Type B pancreatic cell (in vitro differentiated cells): ENCODE results near the gene FMR1. TPM values are rescaled to one million over a fixed set of nuclear protein-coding genes. Genes with fewer than 3 reads are reported as not detected.

Source experiments
- DNase-seq: peaks from one replicate; pipeline ENCODE4 v3.0.0; 2021; ENCODE audit warnings: mixed read lengths; ENCODE audit not compliant: unreplicated experiment; ENCODE audit errors: extremely low spot score
- H3K27ac Mint-ChIP-seq: 2 replicates; pipeline ENCODE4 v1.8.0; 2021; ENCODE audit warnings: mild to moderate bottlenecking, mixed read lengths
- H3K27me3 Mint-ChIP-seq: 2 replicates; pipeline ENCODE4 v1.8.0; 2021; ENCODE audit warnings: mixed read lengths
- H3K36me3 Mint-ChIP-seq: 2 replicates; pipeline ENCODE4 v1.8.0; 2021; ENCODE audit warnings: mixed read lengths
- H3K4me1 Mint-ChIP-seq: one replicate; pipeline ENCODE4 v1.8.0; 2021; ENCODE audit warnings: mixed read lengths; ENCODE audit not compliant: unreplicated experiment
- H3K4me3 Mint-ChIP-seq: 2 replicates; pipeline ENCODE4 v1.8.0; 2021; ENCODE audit warnings: mild to moderate bottlenecking, mixed read lengths
- H3K9me3 Mint-ChIP-seq: 2 replicates; pipeline ENCODE4 v1.8.0; 2021; ENCODE audit warnings: mixed read lengths
- total RNA-seq: library from RNA; stranded (reverse); gene quantifications from 2 replicates; pipeline ENCODE4 v1.2.1, GENCODE V29; 2021; ENCODE audit warnings: low replicate concordance
- TF ChIP-seq, protein P1 (sequence below): fragments of 200-600 bp; sonication (generic); conservative IDR thresholded peaks from 2 replicates; pipeline ENCODE4 v1.5.0; 2021; ENCODE audit warnings: antibody characterized with exemption, mild to moderate bottlenecking

The FMR1 gene
- total RNA-seq, 1 donor from 2014 or later, result 63.2 TPM

DNA sequence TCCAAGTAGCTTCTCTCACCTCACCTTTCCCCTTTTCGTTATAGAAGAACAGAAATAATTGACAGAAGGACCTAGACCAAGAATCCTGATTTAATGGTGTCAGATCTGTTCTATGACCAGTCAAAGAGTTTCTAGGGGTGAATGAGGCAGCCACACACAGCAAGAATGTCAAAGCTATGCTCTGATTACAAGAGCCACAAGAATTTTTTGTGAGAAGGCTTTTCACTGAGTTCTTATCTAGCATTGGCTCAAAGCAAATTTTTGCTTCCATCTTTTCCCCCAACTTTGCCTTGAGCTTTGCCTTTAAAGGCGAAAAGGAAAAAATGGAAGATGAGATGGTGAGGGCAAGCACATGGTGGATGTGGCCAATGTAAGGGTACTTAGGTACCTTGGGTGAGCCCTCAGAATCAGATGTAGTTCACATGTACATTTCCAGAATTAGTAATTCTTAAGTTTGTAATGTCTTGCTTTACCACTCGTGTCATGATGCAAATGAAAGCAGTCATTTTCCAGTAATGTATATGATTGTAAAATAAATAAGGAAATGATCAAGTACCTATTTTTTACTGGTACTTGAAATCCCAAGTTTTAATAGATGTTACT lies 23.5 kb downstream of the FMR1 start:
- Mint-ChIP-seq H3K4me3 (no peak overlapping the region), H3K36me3 (peaks cover 20% of the 10 kb centered on the region), H3K9me3 (no peaks in the 10 kb centered on the region), H3K27ac (no peak overlapping the region), H3K27me3 (no peaks in the 10 kb centered on the region), H3K4me1 (peaks cover 5% of the 10 kb centered on the region)
- no peak for DNase-seq
- TF ChIP-seq, protein P1, sequence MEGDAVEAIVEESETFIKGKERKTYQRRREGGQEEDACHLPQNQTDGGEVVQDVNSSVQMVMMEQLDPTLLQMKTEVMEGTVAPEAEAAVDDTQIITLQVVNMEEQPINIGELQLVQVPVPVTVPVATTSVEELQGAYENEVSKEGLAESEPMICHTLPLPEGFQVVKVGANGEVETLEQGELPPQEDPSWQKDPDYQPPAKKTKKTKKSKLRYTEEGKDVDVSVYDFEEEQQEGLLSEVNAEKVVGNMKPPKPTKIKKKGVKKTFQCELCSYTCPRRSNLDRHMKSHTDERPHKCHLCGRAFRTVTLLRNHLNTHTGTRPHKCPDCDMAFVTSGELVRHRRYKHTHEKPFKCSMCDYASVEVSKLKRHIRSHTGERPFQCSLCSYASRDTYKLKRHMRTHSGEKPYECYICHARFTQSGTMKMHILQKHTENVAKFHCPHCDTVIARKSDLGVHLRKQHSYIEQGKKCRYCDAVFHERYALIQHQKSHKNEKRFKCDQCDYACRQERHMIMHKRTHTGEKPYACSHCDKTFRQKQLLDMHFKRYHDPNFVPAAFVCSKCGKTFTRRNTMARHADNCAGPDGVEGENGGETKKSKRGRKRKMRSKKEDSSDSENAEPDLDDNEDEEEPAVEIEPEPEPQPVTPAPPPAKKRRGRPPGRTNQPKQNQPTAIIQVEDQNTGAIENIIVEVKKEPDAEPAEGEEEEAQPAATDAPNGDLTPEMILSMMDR, result no peak

DNA sequence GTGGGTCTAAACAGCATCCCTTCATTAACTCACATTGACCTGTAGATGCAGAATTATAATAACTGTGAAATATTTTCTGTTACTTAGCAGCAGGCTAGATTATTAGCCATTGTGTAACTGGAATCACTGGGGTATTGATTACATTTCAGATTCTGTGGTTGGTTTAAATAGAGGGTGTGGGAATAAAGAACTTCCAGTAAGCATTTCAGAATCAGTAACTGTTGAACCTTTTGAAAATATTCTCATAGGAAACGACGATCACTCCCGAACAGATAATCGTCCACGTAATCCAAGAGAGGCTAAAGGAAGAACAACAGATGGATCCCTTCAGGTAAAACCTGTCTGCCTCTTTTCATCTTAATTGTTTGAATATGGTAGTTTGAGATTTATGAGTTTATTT lies 33.6 kb downstream of the FMR1 start:
- peaks cover 22% of the 10 kb centered on the region for H3K36me3 Mint-ChIP-seq
- TF ChIP-seq, protein P1, result no peak
- H3K4me1 Mint-ChIP-seq, result no peaks in the 10 kb centered on the region
- no peak overlapping the region for H3K4me3 Mint-ChIP-seq
- DNase-seq, result no peak
- no peaks in the 10 kb centered on the region for H3K27me3 Mint-ChIP-seq
- H3K9me3 Mint-ChIP-seq, result no peaks in the 10 kb centered on the region
- H3K27ac Mint-ChIP-seq, result no peak overlapping the region

DNA sequence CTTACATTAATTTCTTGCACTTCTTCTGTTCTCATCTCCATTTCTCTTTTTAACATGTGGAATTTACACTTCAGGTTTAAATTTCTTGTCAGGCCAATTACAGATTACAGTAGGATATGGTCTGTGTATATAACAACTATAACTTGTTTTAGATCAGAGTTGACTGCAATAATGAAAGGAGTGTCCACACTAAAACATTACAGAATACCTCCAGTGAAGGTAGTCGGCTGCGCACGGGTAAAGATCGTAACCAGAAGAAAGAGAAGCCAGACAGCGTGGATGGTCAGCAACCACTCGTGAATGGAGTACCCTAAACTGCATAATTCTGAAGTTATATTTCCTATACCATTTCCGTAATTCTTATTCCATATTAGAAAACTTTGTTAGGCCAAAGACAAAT lies 36.8 kb downstream of the FMR1 start:
- no peak for DNase-seq
- Mint-ChIP-seq H3K27me3 (no peaks in the 10 kb centered on the region), H3K27ac (no peak overlapping the region), H3K4me1 (no peaks in the 10 kb centered on the region), H3K4me3 (no peak overlapping the region), H3K36me3 (peaks cover 16% of the 10 kb centered on the region), H3K9me3 (no peaks in the 10 kb centered on the region)
- TF ChIP-seq, protein P1, result no peak

GRCh38 chrX:147950352-147950751 lies 38.6 kb downstream of the FMR1 start:
- Mint-ChIP-seq H3K4me1 (no peaks in the 10 kb centered on the region), H3K27me3 (no peaks in the 10 kb centered on the region), H3K27ac (no peak overlapping the region), H3K9me3 (no peaks in the 10 kb centered on the region), H3K36me3 (peaks cover 5% of the 10 kb centered on the region), H3K4me3 (no peak overlapping the region)
- no peak for DNase-seq
- TF ChIP-seq, protein P1, result no peak

GRCh38 chrX:147953976-147954375 lies 42.3 kb downstream of the FMR1 start:
- TF ChIP-seq, protein P1, result no peak
- Mint-ChIP-seq H3K27ac (no peak overlapping the region), H3K36me3 (peaks cover 5% of the 10 kb centered on the region), H3K4me1 (no peaks in the 10 kb centered on the region), H3K9me3 (peaks cover 10% of the 10 kb centered on the region), H3K27me3 (no peaks in the 10 kb centered on the region), H3K4me3 (no peak overlapping the region)
- no peak for DNase-seq

GRCh38 chrX:147957291-147957690 lies 45.6 kb downstream of the FMR1 start:
- no peak overlapping the region for H3K4me3 Mint-ChIP-seq
- no peaks in the 10 kb centered on the region for H3K4me1 Mint-ChIP-seq
- no peak for DNase-seq
- peaks cover 10% of the 10 kb centered on the region for H3K9me3 Mint-ChIP-seq
- H3K36me3 Mint-ChIP-seq, result no peaks in the 10 kb centered on the region
- TF ChIP-seq, protein P1, result no peak
- H3K27ac Mint-ChIP-seq, result no peak overlapping the region
- no peaks in the 10 kb centered on the region for H3K27me3 Mint-ChIP-seq
